H9 (cell line): Measurements from ENCODE around the gene RABL6. TPM values are rescaled to one million over a fixed set of nuclear protein-coding genes. Genes with fewer than 3 reads are reported as not detected.

Source experiments
- DNase-seq: peaks from one replicate; pipeline ENCODE4 v3.0.0-alpha.2; 2017
- H2AFZ ChIP-seq: one replicate; pipeline ENCODE4 v1.6.1; 2013; ENCODE audit warnings: mild to moderate bottlenecking, low read length, control low read depth, moderate library complexity
- H2AK5ac ChIP-seq: 2 replicates; pipeline ENCODE4 v1.6.1; 2013; ENCODE audit warnings: low read length, control low read depth, mixed read lengths; ENCODE audit not compliant: insufficient read length
- H2BK120ac ChIP-seq: one replicate; pipeline ENCODE4 v1.6.1; 2013; ENCODE audit warnings: low read depth, mild to moderate bottlenecking, low read length, control low read depth, inconsistent platforms; ENCODE audit not compliant: poor library complexity, severe bottlenecking
- H2BK12ac ChIP-seq: 2 replicates; pipeline ENCODE4 v1.6.1; 2013; ENCODE audit warnings: low read length, control low read depth, mixed read lengths, low read depth; ENCODE audit not compliant: insufficient read length
- H2BK15ac ChIP-seq: 2 replicates; pipeline ENCODE4 v1.6.1; 2013; ENCODE audit warnings: low read depth, low read length, control low read depth
- H2BK20ac ChIP-seq: one replicate; pipeline ENCODE4 v1.6.1; 2013; ENCODE audit warnings: low read depth, mild to moderate bottlenecking, low read length, control low read depth, inconsistent platforms; ENCODE audit not compliant: poor library complexity, severe bottlenecking
- H2BK5ac ChIP-seq: 2 replicates; pipeline ENCODE4 v1.6.1; 2013; ENCODE audit warnings: low read length, control low read depth, mixed read lengths; ENCODE audit not compliant: insufficient read length
- H3K14ac ChIP-seq: 2 replicates; pipeline ENCODE4 v1.6.1; 2013; ENCODE audit warnings: low read length, control low read depth; ENCODE audit not compliant: insufficient read depth
- H3K18ac ChIP-seq: 2 replicates; pipeline ENCODE4 v1.6.1; 2013; ENCODE audit warnings: low read depth, mild to moderate bottlenecking, mixed read lengths, low read length, control low read depth; ENCODE audit not compliant: insufficient read length
- H3K23ac ChIP-seq: 2 replicates; pipeline ENCODE4 v1.6.1; 2013; ENCODE audit warnings: low read length, control low read depth, mixed read lengths, low read depth; ENCODE audit not compliant: insufficient read length
- H3K23me2 ChIP-seq: 2 replicates; pipeline ENCODE4 v1.6.1; 2013; ENCODE audit warnings: low read depth, mild to moderate bottlenecking, mixed read lengths, low read length, control low read depth; ENCODE audit not compliant: insufficient read length, poor library complexity, severe bottlenecking
- H3K27ac ChIP-seq: 2 replicates; pipeline ENCODE4 v1.5.1; 2013; ENCODE audit warnings: low read length, control low read depth, mixed read lengths, low read depth; ENCODE audit not compliant: insufficient read length
- H3K27me3 ChIP-seq: 2 replicates; pipeline ENCODE4 v1.6.1; 2013; ENCODE audit warnings: low read length, control low read depth, inconsistent platforms; ENCODE audit not compliant: insufficient read depth
- H3K4ac ChIP-seq: 2 replicates; pipeline ENCODE4 v1.6.1; 2013; ENCODE audit warnings: low read depth, mild to moderate bottlenecking, control low read depth, inconsistent platforms, low read length, moderate library complexity
- H3K4me1 ChIP-seq: 2 replicates; pipeline ENCODE4 v1.6.1; 2013; ENCODE audit warnings: low read length, control low read depth, inconsistent platforms; ENCODE audit not compliant: insufficient read depth
- H3K4me2 ChIP-seq: 2 replicates; pipeline ENCODE4 v1.6.1; 2013; ENCODE audit warnings: low read length, control low read depth, mixed read lengths; ENCODE audit not compliant: insufficient read length, insufficient read depth
- H3K56ac ChIP-seq: 2 replicates; pipeline ENCODE4 v1.6.1; 2013; ENCODE audit warnings: low read depth, mild to moderate bottlenecking, mixed read lengths, low read length, control low read depth; ENCODE audit not compliant: insufficient read length
- H3K79me1 ChIP-seq: 2 replicates; pipeline ENCODE4 v1.6.1; 2013; ENCODE audit warnings: low read depth, mild to moderate bottlenecking, moderate library complexity, low read length, control low read depth, inconsistent platforms; ENCODE audit not compliant: insufficient read depth, poor library complexity, severe bottlenecking
- H3K79me2 ChIP-seq: 2 replicates; pipeline ENCODE4 v1.6.1; 2013; ENCODE audit warnings: low read length, control low read depth, inconsistent platforms; ENCODE audit not compliant: insufficient read depth
- H3K9ac ChIP-seq: 2 replicates; pipeline ENCODE4 v1.6.1; 2013; ENCODE audit warnings: low read length, control low read depth, mixed read lengths; ENCODE audit not compliant: insufficient read length; ENCODE audit errors: extremely low read depth
- H3K9me3 ChIP-seq: one replicate; pipeline ENCODE4 v1.6.1; 2013; ENCODE audit warnings: low read depth, low read length, inconsistent platforms; ENCODE audit not compliant: control insufficient read depth
- H3T11ph ChIP-seq: one replicate; pipeline ENCODE4 v1.6.1; 2013; ENCODE audit warnings: mild to moderate bottlenecking, low read length, control low read depth, inconsistent platforms
- H4K20me1 ChIP-seq: one replicate; pipeline ENCODE4 v1.6.1; 2013; ENCODE audit not compliant: control insufficient read depth, insufficient read length, insufficient read depth
- H4K5ac ChIP-seq: 2 replicates; pipeline ENCODE4 v1.6.1; 2013; ENCODE audit warnings: low read depth, mild to moderate bottlenecking, mixed read lengths, low read length, control low read depth; ENCODE audit not compliant: insufficient read length
- H4K8ac ChIP-seq: replicated peaks from 2 replicates; pipeline ENCODE4 v1.6.1; 2013; ENCODE audit warnings: low read length, control low read depth, mixed read lengths, low read depth; ENCODE audit not compliant: insufficient read length
- H4K91ac ChIP-seq: 2 replicates; pipeline ENCODE4 v1.6.1; 2013; ENCODE audit warnings: low read depth, mild to moderate bottlenecking, moderate library complexity, mixed read lengths, low read length, control low read depth; ENCODE audit not compliant: insufficient read length
- H3K27ac Mint-ChIP-seq, 3 experiments: 2 replicates in 2 of 3; 3 replicates in 1 of 3; pipeline ENCODE4 v1.8.0; 2020 to 2021; ENCODE audit warnings: mixed read lengths in 3 of 3, mild to moderate bottlenecking in 1 of 3, moderate library complexity in 1 of 3
- H3K27me3 Mint-ChIP-seq: 2 replicates; pipeline ENCODE4 v1.8.0; 2021; ENCODE audit warnings: low read depth, mild to moderate bottlenecking, moderate library complexity, mixed read lengths
- H3K36me3 Mint-ChIP-seq, 3 experiments: 2 replicates in 2 of 3; 3 replicates in 1 of 3; pipeline ENCODE4 v1.8.0; 2020 to 2021; ENCODE audit warnings: low read depth in 3 of 3, mixed read lengths in 3 of 3; ENCODE audit not compliant: insufficient read depth in 1 of 3
- H3K4me1 Mint-ChIP-seq, 2 experiments: 2 replicates each; pipeline ENCODE4 v1.8.0; 2020; ENCODE audit warnings: mixed read lengths in 2 of 2
- H3K4me3 Mint-ChIP-seq, 2 experiments: 2 replicates in 1 of 2; 3 replicates in 1 of 2; pipeline ENCODE4 v1.8.0; 2020 to 2021; ENCODE audit warnings: mild to moderate bottlenecking in 2 of 2, mixed read lengths in 2 of 2, moderate library complexity in 1 of 2
- H3K9me3 Mint-ChIP-seq, 2 experiments: 2 replicates in 1 of 2; 3 replicates in 1 of 2; pipeline ENCODE4 v1.8.0; 2020; ENCODE audit warnings: mild to moderate bottlenecking in 2 of 2, mixed read lengths in 2 of 2, moderate library complexity in 1 of 2
- CTCF ChIP-seq: fragments of 200-600 bp; sonication (generic); conservative IDR thresholded peaks from 3 replicates; pipeline ENCODE4 v1.8.0; 2021; ENCODE audit warnings: antibody characterized with exemption, mild to moderate bottlenecking
- WGBS: extraction: QIAGEN DNeasy Blood & Tissue Kit; methylation state at CpG from one replicate; pipeline ENCODE4 v1.1.7; 2013; ENCODE audit warnings: missing lambda C conversion rate, low lambda C conversion rate, mixed read lengths; ENCODE audit not compliant: insufficient read length; ENCODE audit errors: extremely low coverage; 5-methylcytosine and 5-hydroxymethylcytosine counted together
- total RNA-seq: library from RNA; stranded (reverse); gene quantifications from 2 replicates; pipeline ENCODE4 v1.2.1, GENCODE V29; 2021

RABL6 gene
- total RNA-seq, 1 experiment from 2014 or later = 108 TPM

- H2AK5ac ChIP-seq = no peak overlapping the region
- H3K4me1 ChIP-seq = no peaks in the 10 kb centered on the region; the same call in 1 of the 2 replicates
- H3K79me1 ChIP-seq = peaks cover 1% of the 10 kb centered on the region
- no peak overlapping the region for H3K27ac ChIP-seq
- no peak overlapping the region for H3K4me3 Mint-ChIP-seq
- H2BK120ac ChIP-seq = no peak overlapping the region
- peaks cover 4% of the 10 kb centered on the region for H4K20me1 ChIP-seq
- no peak overlapping the region for H3K56ac ChIP-seq
- H4K91ac ChIP-seq = no peak overlapping the region
- H3K27me3 Mint-ChIP-seq = peaks cover 20% of the 10 kb centered on the region
- TF ChIP-seq CTCF = no peak
- H4K8ac ChIP-seq = no peak overlapping the region
- no peak overlapping the region for H3K4ac ChIP-seq
- DNase-seq = no peak
- no peaks in the 10 kb centered on the region; the same call in 1 of the 2 replicates for H3K27me3 ChIP-seq
- H3K23ac ChIP-seq = no peak overlapping the region
- H3K36me3 Mint-ChIP-seq = peaks cover 13 to 25% (median 21%) of the 10 kb centered on the region in 3 experiments; a peak in 6 of 7 replicates
- peaks cover 7% of the 10 kb centered on the region; the same call in 1 of the 2 replicates for H3K79me2 ChIP-seq
- H3K23me2 ChIP-seq = peaks cover 26% of the 10 kb centered on the region
- no peaks in the 10 kb centered on the region for H3K9me3 ChIP-seq
- H3T11ph ChIP-seq = no peak overlapping the region
- H3K18ac ChIP-seq = no peak overlapping the region
- no peak overlapping the region for H3K27ac Mint-ChIP-seq
- no peaks in the 10 kb centered on the region for H3K9me3 Mint-ChIP-seq
- no peak overlapping the region for H3K14ac ChIP-seq
- no peak overlapping the region for H2BK20ac ChIP-seq
- no peak overlapping the region for H3K9ac ChIP-seq
- no peak overlapping the region for H2BK15ac ChIP-seq
- H3K4me1 Mint-ChIP-seq = peaks cover 17 to 30% of the 10 kb centered on the region in 2 experiments
- H2AFZ ChIP-seq = no peak overlapping the region
- no peak overlapping the region for H3K4me2 ChIP-seq
- WGBS = no CpG with 5 or more reads among the region's 20 CpGs
- no peak overlapping the region for H4K5ac ChIP-seq
- H2BK12ac ChIP-seq = no peak overlapping the region
- H2BK5ac ChIP-seq = no peak overlapping the region
These were observed 3.1 kb upstream of the RABL6 start for GRCh38 chr9:136804509-136805206.
